AG09319 (cell line): ENCODE results near the gene LIN28B.

Experiments used
- DNase-seq: peaks from one replicate; pipeline ENCODE4 v3.0.0-alpha.2; 2010; ENCODE audit warnings: low read depth; ENCODE audit errors: extremely low read depth
- CTCF ChIP-seq: IDR thresholded peaks from 2 replicates; pipeline ENCODE4 v1.5.1; 2011; ENCODE audit warnings: low read depth, mild to moderate bottlenecking, inconsistent platforms, low read length, moderate library complexity

LIN28B gene

GRCh38 chr6:104936766-104937535 lies 20.0 kb upstream of the LIN28B start:
- DNase-seq: no peak
- TF ChIP-seq CTCF: no peak

- TF ChIP-seq CTCF: no peak
- DNase-seq: no peak
Observed at GRCh38 chr6:104940238-104940892, 16.5 kb upstream of the LIN28B start.

- DNase-seq: peak; percentile 3
- TF ChIP-seq CTCF: peak; percentile 52
Observed at GRCh38 chr6:104940893-104941728, 15.8 kb upstream of the LIN28B start.

GRCh38 chr6:104941729-104942091 lies 15.2 kb upstream of the LIN28B start:
- no peak for TF ChIP-seq CTCF
- no peak for DNase-seq

- DNase-seq: no peak
- TF ChIP-seq CTCF: no peak
Observed at GRCh38 chr6:104943781-104944180, 13.1 kb upstream of the LIN28B start.

GRCh38 chr6:104949206-104949605 lies 7.7 kb upstream of the LIN28B start:
- no peak for DNase-seq
- no peak for TF ChIP-seq CTCF

GRCh38 chr6:104951677-104952076 lies 5.2 kb upstream of the LIN28B start:
- TF ChIP-seq CTCF: no peak

More at GRCh38 chr6:104951677-104952076, 5.2 kb upstream of the LIN28B start:
- DNase-seq: no peak
